Activated T-helper 2 cell treated with anti-CD3 and anti-CD28 coated beads, Interferon-gamma antibody, Interleukin-2, Interleukin-4, amounts not matched to agents 10 μg/mL and 5 μg/mL and 100 μg/mL, durations not matched to agents 14 hours and 24 hours and 36 hours (primary cell): ENCODE data around the gene SPDYE18. TPM values are rescaled to one million over a fixed set of nuclear protein-coding genes. Genes with fewer than 3 reads are reported as not detected.
"Not testable (repeated sequence)": the region's sequence is repeated elsewhere in the genome, so short reads cannot be mapped to it uniquely, and the experiment has no call there.

ENCODE experiments used
- DNase-seq: peaks from one replicate; pipeline ENCODE4 v3.0.0; 2021; ENCODE audit warnings: low spot score
- H3K27ac Mint-ChIP-seq: one replicate; pipeline ENCODE4 v1.8.0; 2021; ENCODE audit warnings: mixed read lengths
- H3K27me3 Mint-ChIP-seq: one replicate; pipeline ENCODE4 v1.8.0; 2021; ENCODE audit warnings: low read depth, mixed read lengths
- H3K36me3 Mint-ChIP-seq: one replicate; pipeline ENCODE4 v1.8.0; 2021; ENCODE audit warnings: low read depth, mixed read lengths
- H3K4me1 Mint-ChIP-seq: one replicate; pipeline ENCODE4 v1.8.0; 2021; ENCODE audit warnings: low read depth, mixed read lengths
- H3K4me3 Mint-ChIP-seq: one replicate; pipeline ENCODE4 v1.8.0; 2021; ENCODE audit warnings: low read depth, mild to moderate bottlenecking, moderate library complexity, mixed read lengths
- H3K9me3 Mint-ChIP-seq: one replicate; pipeline ENCODE4 v1.8.0; 2021; ENCODE audit warnings: mixed read lengths
- intact Hi-C: fragments of 100-400 bp; cut with micrococcal nuclease; formaldehyde crosslinking; loops from one replicate; pipeline ENCODE4 v1.15.1; 2023
- total RNA-seq: library from RNA; stranded (reverse); gene quantifications from 2 replicates; pipeline ENCODE4 v1.2.3, GENCODE V29; 2022

SPDYE18 gene
- 0.46 TPM in 1 of 2 replicates, not detected in the other for total RNA-seq

GRCh38 chr7:77062557-77062956 is at the start of gene SPDYE18:
TSS of gene SPDYE18 (minus strand) at chr7:77062558. CDS start at chr7:77060512, 2,046 bp downstream.
- intact Hi-C loops, H3K36me3 Mint-ChIP-seq, H3K9me3 Mint-ChIP-seq, H3K4me3 Mint-ChIP-seq, DNase-seq, H3K4me1 Mint-ChIP-seq, H3K27me3 Mint-ChIP-seq, H3K27ac Mint-ChIP-seq: not testable (repeated sequence)

GRCh38 chr7:77108362-77108761 is 46.0 kb upstream of the SPDYE18 start:
- DNase-seq, H3K4me1 Mint-ChIP-seq, H3K27ac Mint-ChIP-seq, intact Hi-C loops, H3K36me3 Mint-ChIP-seq, H3K27me3 Mint-ChIP-seq, H3K9me3 Mint-ChIP-seq, H3K4me3 Mint-ChIP-seq: not testable (repeated sequence)

GRCh38 chr7:77107659-77108058 is 45.3 kb upstream of the SPDYE18 start:
- H3K9me3 Mint-ChIP-seq, DNase-seq, H3K4me1 Mint-ChIP-seq, H3K27me3 Mint-ChIP-seq, H3K27ac Mint-ChIP-seq, H3K36me3 Mint-ChIP-seq, H3K4me3 Mint-ChIP-seq, intact Hi-C loops: not testable (repeated sequence)

- H3K9me3 Mint-ChIP-seq, H3K4me3 Mint-ChIP-seq, intact Hi-C loops, DNase-seq, H3K27me3 Mint-ChIP-seq, H3K27ac Mint-ChIP-seq, H3K36me3 Mint-ChIP-seq, H3K4me1 Mint-ChIP-seq: not testable (repeated sequence)
Measured at GRCh38 chr7:77105904-77106303, 43.5 kb upstream of the SPDYE18 start.

GRCh38 chr7:77102671-77103070 is 40.3 kb upstream of the SPDYE18 start:
- H3K4me1 Mint-ChIP-seq, H3K4me3 Mint-ChIP-seq, H3K27me3 Mint-ChIP-seq, H3K9me3 Mint-ChIP-seq, H3K27ac Mint-ChIP-seq, intact Hi-C loops, H3K36me3 Mint-ChIP-seq, DNase-seq: not testable (repeated sequence)

GRCh38 chr7:77101187-77101586 is 38.8 kb upstream of the SPDYE18 start:
- H3K36me3 Mint-ChIP-seq, DNase-seq, H3K27me3 Mint-ChIP-seq, H3K27ac Mint-ChIP-seq, H3K9me3 Mint-ChIP-seq, H3K4me1 Mint-ChIP-seq, intact Hi-C loops, H3K4me3 Mint-ChIP-seq: not testable (repeated sequence)

GRCh38 chr7:77100501-77100900 is 38.1 kb upstream of the SPDYE18 start:
- H3K27me3 Mint-ChIP-seq, H3K27ac Mint-ChIP-seq, H3K4me3 Mint-ChIP-seq, H3K36me3 Mint-ChIP-seq, intact Hi-C loops, H3K4me1 Mint-ChIP-seq, H3K9me3 Mint-ChIP-seq, DNase-seq: not testable (repeated sequence)

- H3K36me3 Mint-ChIP-seq, H3K9me3 Mint-ChIP-seq, H3K27me3 Mint-ChIP-seq, H3K4me3 Mint-ChIP-seq, H3K4me1 Mint-ChIP-seq, H3K27ac Mint-ChIP-seq, intact Hi-C loops, DNase-seq: not testable (repeated sequence)
Measured at GRCh38 chr7:77092301-77092700, 29.9 kb upstream of the SPDYE18 start.

- H3K9me3 Mint-ChIP-seq, DNase-seq, H3K36me3 Mint-ChIP-seq, H3K4me3 Mint-ChIP-seq, H3K27me3 Mint-ChIP-seq, H3K4me1 Mint-ChIP-seq, H3K27ac Mint-ChIP-seq, intact Hi-C loops: not testable (repeated sequence)
Measured at GRCh38 chr7:77082192-77082591, 19.8 kb upstream of the SPDYE18 start.

GRCh38 chr7:77080236-77080635 is 17.9 kb upstream of the SPDYE18 start:
- H3K9me3 Mint-ChIP-seq, H3K4me3 Mint-ChIP-seq, H3K27ac Mint-ChIP-seq, DNase-seq, intact Hi-C loops, H3K36me3 Mint-ChIP-seq, H3K4me1 Mint-ChIP-seq, H3K27me3 Mint-ChIP-seq: not testable (repeated sequence)

- H3K27me3 Mint-ChIP-seq, H3K36me3 Mint-ChIP-seq, H3K27ac Mint-ChIP-seq, H3K4me3 Mint-ChIP-seq, DNase-seq, H3K4me1 Mint-ChIP-seq, H3K9me3 Mint-ChIP-seq, intact Hi-C loops: not testable (repeated sequence)
Measured at GRCh38 chr7:77079624-77080023, 17.3 kb upstream of the SPDYE18 start.

GRCh38 chr7:77079112-77079511 is 16.8 kb upstream of the SPDYE18 start:
- H3K4me3 Mint-ChIP-seq, H3K9me3 Mint-ChIP-seq, H3K27ac Mint-ChIP-seq, H3K4me1 Mint-ChIP-seq, DNase-seq, H3K27me3 Mint-ChIP-seq, intact Hi-C loops: not testable (repeated sequence)
- peaks cover 14% of the 10 kb centered on the region for H3K36me3 Mint-ChIP-seq

- H3K4me3 Mint-ChIP-seq, H3K9me3 Mint-ChIP-seq, intact Hi-C loops, DNase-seq, H3K27ac Mint-ChIP-seq, H3K27me3 Mint-ChIP-seq, H3K4me1 Mint-ChIP-seq: not testable (repeated sequence)
- H3K36me3 Mint-ChIP-seq = peaks cover 15% of the 10 kb centered on the region
Measured at GRCh38 chr7:77077060-77077459, 14.7 kb upstream of the SPDYE18 start.

GRCh38 chr7:77074786-77075396 is 12.5 kb upstream of the SPDYE18 start:
- H3K9me3 Mint-ChIP-seq, intact Hi-C loops, H3K4me3 Mint-ChIP-seq, H3K27ac Mint-ChIP-seq, H3K4me1 Mint-ChIP-seq, DNase-seq, H3K27me3 Mint-ChIP-seq: not testable (repeated sequence)
- H3K36me3 Mint-ChIP-seq = peaks cover 27% of the 10 kb centered on the region
